Measurements from ENCODE around the gene PPP1R7. TPM values are rescaled to one million over a fixed set of nuclear protein-coding genes. Genes with fewer than 3 reads are reported as not detected.

Gene PPP1R7
- total RNA-seq, 1 experiment from 2014 or later, result 45.4 TPM

GRCh38 chr2:241193271-241193670, 43.0 kb downstream of the PPP1R7 start:
- no peaks in the 10 kb centered on the region for H3K79me2 ChIP-seq (ENCODE audit: insufficient read depth, low read length)
- H3K4me2 ChIP-seq (ENCODE audit: low read length), result no peak overlapping the region
- no peak overlapping the region for H3K4me3 ChIP-seq (replicated peaks in 1 of 2; ENCODE audit: low read depth in 1 of 2, low read length in 2 of 2)
- no peaks in the 10 kb centered on the region for H4K20me1 ChIP-seq (ENCODE audit: insufficient read depth)
- H3K9me3 ChIP-seq (ENCODE audit: control insufficient read depth in 1 of 2, insufficient read depth in 1 of 2, low read depth in 1 of 2, low read length in 2 of 2), result no peaks in the 10 kb centered on the region
- intact Hi-C loops (cut with micrococcal nuclease), result no loop called here
- TF ChIP-seq REST (IDR thresholded peaks at IDR 0.05; ENCODE audit: low read depth) (no peak), MAX (IDR thresholded peaks at IDR 0.05) (no peak), EGR1 (IDR thresholded peaks at IDR 0.05; ENCODE audit: low read depth) (no peak), JUND (IDR thresholded peaks at IDR 0.05) (no peak), POLR2A (IDR thresholded peaks at IDR 0.05; ENCODE audit: borderline replicate concordance, extremely low read depth, insufficient read depth, insufficient read length) (no peak)
- no peak overlapping the region for H3K27ac ChIP-seq (ENCODE audit: low read depth, low read length)
- BruUV-seq (replicated peaks), result no TSS peak
- H3K4me1 ChIP-seq (ENCODE audit: control insufficient read depth in 1 of 2, insufficient read depth in 2 of 2, low read length in 2 of 2), result no peaks in the 10 kb centered on the region
- H3K36me3 ChIP-seq (ENCODE audit: control insufficient read depth in 1 of 2, insufficient read depth in 2 of 2, low read length in 2 of 2), result no peaks in the 10 kb centered on the region
- ChIA-PET CTCF (no interaction called here), RAD21 (ENCODE audit: low non-redundant PET in 1 of 2, low total read pairs in 2 of 2, uncharacterized antibody in 2 of 2, unreplicated experiment in 2 of 2) (no interaction called here), POLR2A (no interaction called here)
- no peak for DNase-seq (ENCODE audit: low read depth, low spot score)
- H3K9me2 ChIP-seq (ENCODE audit: insufficient read depth), result no peaks in the 10 kb centered on the region
- H3K9ac ChIP-seq (ENCODE audit: low read length), result no peak overlapping the region
- H2AFZ ChIP-seq (ENCODE audit: low read depth, low read length, poor library complexity, severe bottlenecking), result no peak overlapping the region
- no peaks in the 10 kb centered on the region for H3K27me3 ChIP-seq (ENCODE audit: insufficient read depth, low read length)
- no peak for ATAC-seq

- Histone ChIP-seq H3K9me2 (ENCODE audit: insufficient read depth) (no peaks in the 10 kb centered on the region), H2AFZ (ENCODE audit: low read depth, low read length, poor library complexity, severe bottlenecking) (no peak overlapping the region), H3K4me2 (ENCODE audit: low read length) (no peak overlapping the region), H3K4me3 (replicated peaks in 1 of 2; ENCODE audit: low read depth in 1 of 2, low read length in 2 of 2) (no peak overlapping the region), H3K9ac (ENCODE audit: low read length) (no peak overlapping the region), H3K79me2 (ENCODE audit: insufficient read depth, low read length) (no peaks in the 10 kb centered on the region), H3K9me3 (ENCODE audit: control insufficient read depth in 1 of 2, insufficient read depth in 1 of 2, low read depth in 1 of 2, low read length in 2 of 2) (no peaks in the 10 kb centered on the region), H3K27me3 (ENCODE audit: insufficient read depth, low read length) (no peaks in the 10 kb centered on the region), H4K20me1 (ENCODE audit: insufficient read depth) (no peaks in the 10 kb centered on the region), H3K4me1 (ENCODE audit: control insufficient read depth in 1 of 2, insufficient read depth in 2 of 2, low read length in 2 of 2) (no peaks in the 10 kb centered on the region), H3K36me3 (ENCODE audit: control insufficient read depth in 1 of 2, insufficient read depth in 2 of 2, low read length in 2 of 2) (no peaks in the 10 kb centered on the region), H3K27ac (ENCODE audit: low read depth, low read length) (no peak overlapping the region)
- ATAC-seq (no peak), DNase-seq (ENCODE audit: low read depth, low spot score) (no peak)
- intact Hi-C loops (cut with micrococcal nuclease), result no loop called here
- ChIA-PET RAD21 (ENCODE audit: low non-redundant PET in 1 of 2, low total read pairs in 2 of 2, uncharacterized antibody in 2 of 2, unreplicated experiment in 2 of 2) (no interaction called here), POLR2A (no interaction called here), CTCF (no interaction called here)
- BruUV-seq (replicated peaks), result no TSS peak
- TF ChIP-seq ZBTB33 (IDR thresholded peaks at IDR 0.05; ENCODE audit: extremely low read depth, insufficient replicate concordance, low read length) (no peak), POLR2AphosphoS5 (IDR thresholded peaks at IDR 0.05; ENCODE audit: low read depth, low read length) (no peak), YY1 (IDR thresholded peaks at IDR 0.05; ENCODE audit: extremely low read depth, insufficient replicate concordance, low read depth, low read length) (no peak), SRF (IDR thresholded peaks at IDR 0.05; ENCODE audit: low read depth) (no peak), TCF7L2 (IDR thresholded peaks at IDR 0.05; ENCODE audit: borderline replicate concordance, extremely low read depth, insufficient read depth, insufficient read length) (no peak), FOSL1 (IDR thresholded peaks at IDR 0.05; ENCODE audit: low read depth) (no peak), CBX3 (IDR thresholded peaks at IDR 0.05; ENCODE audit: low read depth) (no peak), ELF1 (IDR thresholded peaks at IDR 0.05; ENCODE audit: borderline replicate concordance, low read depth) (no peak), EZH2 (IDR thresholded peaks at IDR 0.05) (no peak), SP1 (IDR thresholded peaks at IDR 0.05; ENCODE audit: low read depth) (no peak), POLR2A (IDR thresholded peaks at IDR 0.05; ENCODE audit: borderline replicate concordance, extremely low read depth, insufficient read depth, insufficient read length) (no peak), ATF3 (IDR thresholded peaks at IDR 0.05) (no peak), ZFX (IDR thresholded peaks at IDR 0.05) (no peak), ZNF274 (IDR thresholded peaks at IDR 0.05; ENCODE audit: low read depth, low read length) (no peak)
Measured at GRCh38 chr2:241194811-241195210, 44.5 kb downstream of the PPP1R7 start.

Measured in HCT116 (cell line).